Liver (tissue), 3 donors: ENCODE measurements around the gene MMS19.

ENCODE experiments used
- EGR1 ChIP-seq, 2 donors: IDR thresholded peaks; 2 replicates each; pipeline ENCODE4 v1.6.1; 2016 to 2018; ENCODE audit warnings: antibody characterized with exemption in 2 of 2, low read depth in 2 of 2
- TAF1 ChIP-seq: conservative IDR thresholded peaks from 2 replicates; pipeline ENCODE4 v1.6.1; 2016; ENCODE audit warnings: antibody characterized with exemption, mild to moderate bottlenecking
- TF ChIP-seq, protein P1 (sequence below): fragments of 150-350 bp; IDR thresholded peaks from 2 replicates; pipeline ENCODE4 v1.5.1; 2017; ENCODE audit warnings: improper control_type of control experiment, low read depth, low read length; ENCODE audit not compliant: missing input control
- TF ChIP-seq, protein P2 (sequence below): IDR thresholded peaks from 2 replicates; pipeline ENCODE4 v1.6.1; 2016; ENCODE audit warnings: antibody characterized with exemption
- donor health status: healthy.
- donor health status: healthy.

DNA sequence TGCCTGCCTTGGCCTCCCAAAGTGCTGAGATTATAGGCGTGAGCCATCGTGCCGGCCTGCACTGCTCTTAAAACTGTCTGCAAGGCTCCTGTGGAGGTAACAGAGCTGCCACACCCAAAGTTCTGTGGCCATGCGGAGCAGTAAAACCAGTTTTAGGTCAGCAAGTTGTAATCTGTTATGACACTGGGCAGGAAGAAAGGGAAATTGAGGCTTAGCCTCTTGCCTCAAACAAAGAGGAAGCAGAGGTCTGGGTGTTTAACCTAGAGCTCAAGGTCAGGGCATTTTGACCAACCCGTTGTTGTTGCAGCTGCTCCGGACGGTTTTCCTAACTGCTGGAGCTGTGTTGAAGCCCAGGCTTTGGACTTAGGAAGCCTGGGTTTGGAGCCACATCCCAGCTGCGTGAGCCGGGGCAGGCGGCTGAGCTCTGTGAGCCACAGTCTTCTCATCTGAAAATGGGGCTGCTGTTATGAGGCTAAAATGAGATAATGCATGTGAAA lies 89.7 kb downstream of the MMS19 start:
- TF ChIP-seq, protein P1, sequence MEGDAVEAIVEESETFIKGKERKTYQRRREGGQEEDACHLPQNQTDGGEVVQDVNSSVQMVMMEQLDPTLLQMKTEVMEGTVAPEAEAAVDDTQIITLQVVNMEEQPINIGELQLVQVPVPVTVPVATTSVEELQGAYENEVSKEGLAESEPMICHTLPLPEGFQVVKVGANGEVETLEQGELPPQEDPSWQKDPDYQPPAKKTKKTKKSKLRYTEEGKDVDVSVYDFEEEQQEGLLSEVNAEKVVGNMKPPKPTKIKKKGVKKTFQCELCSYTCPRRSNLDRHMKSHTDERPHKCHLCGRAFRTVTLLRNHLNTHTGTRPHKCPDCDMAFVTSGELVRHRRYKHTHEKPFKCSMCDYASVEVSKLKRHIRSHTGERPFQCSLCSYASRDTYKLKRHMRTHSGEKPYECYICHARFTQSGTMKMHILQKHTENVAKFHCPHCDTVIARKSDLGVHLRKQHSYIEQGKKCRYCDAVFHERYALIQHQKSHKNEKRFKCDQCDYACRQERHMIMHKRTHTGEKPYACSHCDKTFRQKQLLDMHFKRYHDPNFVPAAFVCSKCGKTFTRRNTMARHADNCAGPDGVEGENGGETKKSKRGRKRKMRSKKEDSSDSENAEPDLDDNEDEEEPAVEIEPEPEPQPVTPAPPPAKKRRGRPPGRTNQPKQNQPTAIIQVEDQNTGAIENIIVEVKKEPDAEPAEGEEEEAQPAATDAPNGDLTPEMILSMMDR: no peak
- TF ChIP-seq TAF1 (no peak), EGR1 (IDR thresholded peaks at IDR 0.05; ENCODE audit: low read depth in 2 of 2) (no peak)
- TF ChIP-seq, protein P2, sequence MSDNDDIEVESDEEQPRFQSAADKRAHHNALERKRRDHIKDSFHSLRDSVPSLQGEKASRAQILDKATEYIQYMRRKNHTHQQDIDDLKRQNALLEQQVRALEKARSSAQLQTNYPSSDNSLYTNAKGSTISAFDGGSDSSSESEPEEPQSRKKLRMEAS: no peak
